Measurements from ENCODE around the gene HAVCR2. TPM values are rescaled to one million over a fixed set of nuclear protein-coding genes. Genes with fewer than 3 reads are reported as not detected.

The HAVCR2 gene
- total and polyA plus RNA-seq, 2 of the 13 experiments (the other 11 are each of a cell fraction or from before 2014, with no cell fraction given), result 0.07 to 0.16 TPM

DNA sequence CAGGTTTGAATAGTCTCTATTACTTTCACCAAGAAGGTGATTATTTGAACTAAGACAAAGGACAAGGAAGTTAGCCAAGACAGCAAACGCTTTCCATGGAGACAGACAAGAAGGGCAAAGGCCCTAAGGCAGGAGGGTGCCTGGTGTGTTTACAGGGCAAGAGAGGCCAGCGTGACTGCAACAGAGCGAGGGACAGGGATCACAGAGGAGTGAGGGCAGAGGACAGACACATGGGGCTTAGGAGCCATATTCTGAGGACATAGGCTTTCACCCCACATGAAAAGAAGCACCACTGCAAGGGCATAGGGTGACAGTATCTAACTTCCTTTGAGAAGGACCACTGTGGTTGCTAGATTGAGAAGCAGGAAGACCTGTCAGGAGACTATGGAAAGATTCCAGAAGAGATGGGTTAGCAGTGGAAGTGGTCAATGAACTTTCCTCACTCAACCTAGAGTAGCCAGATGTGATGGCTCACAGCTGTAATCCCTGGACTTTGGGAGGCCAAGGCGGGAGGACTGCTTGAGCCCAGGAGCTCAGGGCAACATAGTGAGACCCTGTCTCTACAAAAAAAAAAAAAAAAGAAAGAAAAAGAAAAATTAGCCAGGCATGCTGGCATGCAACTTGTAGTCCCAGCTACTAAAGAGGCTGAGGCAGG is 44.9 kb downstream of the HAVCR2 start:
- no peak overlapping the region for H3K4me3 ChIP-seq (replicated peaks in 1 of 3; ENCODE audit: insufficient read depth in 1 of 3, low read depth in 2 of 3, low read length in 3 of 3)
- POLR2A ChIA-PET, result no interaction called here
- H3K9ac ChIP-seq (ENCODE audit: insufficient read depth, low read depth, low read length), result no peak overlapping the region
- H3K27me3 ChIP-seq (ENCODE audit: control insufficient read depth in 1 of 2, insufficient read depth in 2 of 2, low read length in 2 of 2), result no peaks in the 10 kb centered on the region; a peak in 1 of 5 replicates
- peak overlapping the region; percentile 76 for H2AFZ ChIP-seq (ENCODE audit: low read length)
- peaks cover 73% of the 10 kb centered on the region for H3K4me1 ChIP-seq (ENCODE audit: insufficient read depth, low read length)
- FAIRE-seq (no peak), ATAC-seq (peak; percentile 70), DNase-seq (ENCODE audit: low spot score) (no peak)
- 17% methylated on average over 4 of the region's 4 CpGs for WGBS (ENCODE audit: low lambda C conversion rate)
- H3K36me3 ChIP-seq (replicated peaks in 1 of 2; ENCODE audit: control insufficient read depth in 1 of 2, insufficient read depth in 2 of 2, low read length in 2 of 2), result no peaks in the 10 kb centered on the region
- no peaks in the 10 kb centered on the region for H4K20me1 ChIP-seq (ENCODE audit: insufficient read depth, low read length)
- H3K9me3 ChIP-seq (ENCODE audit: low read length), result no peaks in the 10 kb centered on the region
- CTCF ChIA-PET (ENCODE audit: low intra/inter-chr PET ratio, low total read pairs), result no interaction called here
- no peaks in the 10 kb centered on the region for H3K79me2 ChIP-seq (ENCODE audit: insufficient read depth, low read length)
- peak overlapping the region; percentile 42 for H3K4me2 ChIP-seq (ENCODE audit: low read depth, low read length)
- peak overlapping the region; percentile 32 for H3K27ac ChIP-seq (ENCODE audit: extremely low read length, insufficient read depth, low read length)
- intact Hi-C loops (cut with micrococcal nuclease; ENCODE audit: unreplicated experiment), result no loop called here
- no TSS peak for BruUV-seq (replicated peaks)
- in situ Hi-C loops (cut with HindIII; ENCODE audit: extremely low pct_ligation_motif_present, low pct_unique_long_range_greater_than_20kb), result no loop called here
- TF ChIP-seq ZNF430 (CRISPR knock-in tag; IDR thresholded peaks at IDR 0.05) (peak; percentile 78), ZFP36L2 (CRISPR knock-in tag; IDR thresholded peaks at IDR 0.05) (no peak), NR1H2 (CRISPR knock-in tag; IDR thresholded peaks at IDR 0.05; ENCODE audit: borderline replicate concordance, low read depth) (no peak), GPN1 (CRISPR knock-in tag; IDR thresholded peaks at IDR 0.05; ENCODE audit: borderline replicate concordance) (no peak), SRSF1 (optimal IDR thresholded peaks at IDR 0.05; ENCODE audit: low read depth, low read length) (no peak), ZNF501 (CRISPR knock-in tag; IDR thresholded peaks at IDR 0.05) (peak; percentile 68), ZSCAN30 (CRISPR knock-in tag; IDR thresholded peaks at IDR 0.05) (no peak), ZNF558 (CRISPR knock-in tag; IDR thresholded peaks at IDR 0.05; ENCODE audit: borderline replicate concordance) (no peak), CCDC6 (CRISPR knock-in tag; IDR thresholded peaks at IDR 0.05) (no peak), GABPB1 (CRISPR knock-in tag; IDR thresholded peaks at IDR 0.05) (no peak), ZNF792 (CRISPR knock-in tag; IDR thresholded peaks at IDR 0.05) (no peak), SP4 (CRISPR knock-in tag; IDR thresholded peaks at IDR 0.05) (no peak), MIER3 (CRISPR knock-in tag; IDR thresholded peaks at IDR 0.05; ENCODE audit: borderline replicate concordance) (no peak), ZNF230 (CRISPR knock-in tag; IDR thresholded peaks at IDR 0.05) (no peak), NKX3-1 (CRISPR knock-in tag; IDR thresholded peaks at IDR 0.05) (no peak), ZNF343 (CRISPR knock-in tag; IDR thresholded peaks at IDR 0.05) (no peak)
- TF ChIP-seq, protein P1, sequence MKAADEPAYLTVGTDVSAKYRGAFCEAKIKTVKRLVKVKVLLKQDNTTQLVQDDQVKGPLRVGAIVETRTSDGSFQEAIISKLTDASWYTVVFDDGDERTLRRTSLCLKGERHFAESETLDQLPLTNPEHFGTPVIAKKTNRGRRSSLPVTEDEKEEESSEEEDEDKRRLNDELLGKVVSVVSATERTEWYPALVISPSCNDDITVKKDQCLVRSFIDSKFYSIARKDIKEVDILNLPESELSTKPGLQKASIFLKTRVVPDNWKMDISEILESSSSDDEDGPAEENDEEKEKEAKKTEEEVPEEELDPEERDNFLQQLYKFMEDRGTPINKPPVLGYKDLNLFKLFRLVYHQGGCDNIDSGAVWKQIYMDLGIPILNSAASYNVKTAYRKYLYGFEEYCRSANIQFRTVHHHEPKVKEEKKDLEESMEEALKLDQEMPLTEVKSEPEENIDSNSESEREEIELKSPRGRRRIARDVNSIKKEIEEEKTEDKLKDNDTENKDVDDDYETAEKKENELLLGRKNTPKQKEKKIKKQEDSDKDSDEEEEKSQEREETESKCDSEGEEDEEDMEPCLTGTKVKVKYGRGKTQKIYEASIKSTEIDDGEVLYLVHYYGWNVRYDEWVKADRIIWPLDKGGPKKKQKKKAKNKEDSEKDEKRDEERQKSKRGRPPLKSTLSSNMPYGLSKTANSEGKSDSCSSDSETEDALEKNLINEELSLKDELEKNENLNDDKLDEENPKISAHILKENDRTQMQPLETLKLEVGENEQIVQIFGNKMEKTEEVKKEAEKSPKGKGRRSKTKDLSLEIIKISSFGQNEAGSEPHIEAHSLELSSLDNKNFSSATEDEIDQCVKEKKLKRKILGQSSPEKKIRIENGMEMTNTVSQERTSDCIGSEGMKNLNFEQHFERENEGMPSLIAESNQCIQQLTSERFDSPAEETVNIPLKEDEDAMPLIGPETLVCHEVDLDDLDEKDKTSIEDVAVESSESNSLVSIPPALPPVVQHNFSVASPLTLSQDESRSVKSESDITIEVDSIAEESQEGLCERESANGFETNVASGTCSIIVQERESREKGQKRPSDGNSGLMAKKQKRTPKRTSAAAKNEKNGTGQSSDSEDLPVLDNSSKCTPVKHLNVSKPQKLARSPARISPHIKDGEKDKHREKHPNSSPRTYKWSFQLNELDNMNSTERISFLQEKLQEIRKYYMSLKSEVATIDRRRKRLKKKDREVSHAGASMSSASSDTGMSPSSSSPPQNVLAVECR (CRISPR knock-in tag; IDR thresholded peaks at IDR 0.05; ENCODE audit: borderline replicate concordance), result no peak
- TF ChIP-seq, protein P2, sequence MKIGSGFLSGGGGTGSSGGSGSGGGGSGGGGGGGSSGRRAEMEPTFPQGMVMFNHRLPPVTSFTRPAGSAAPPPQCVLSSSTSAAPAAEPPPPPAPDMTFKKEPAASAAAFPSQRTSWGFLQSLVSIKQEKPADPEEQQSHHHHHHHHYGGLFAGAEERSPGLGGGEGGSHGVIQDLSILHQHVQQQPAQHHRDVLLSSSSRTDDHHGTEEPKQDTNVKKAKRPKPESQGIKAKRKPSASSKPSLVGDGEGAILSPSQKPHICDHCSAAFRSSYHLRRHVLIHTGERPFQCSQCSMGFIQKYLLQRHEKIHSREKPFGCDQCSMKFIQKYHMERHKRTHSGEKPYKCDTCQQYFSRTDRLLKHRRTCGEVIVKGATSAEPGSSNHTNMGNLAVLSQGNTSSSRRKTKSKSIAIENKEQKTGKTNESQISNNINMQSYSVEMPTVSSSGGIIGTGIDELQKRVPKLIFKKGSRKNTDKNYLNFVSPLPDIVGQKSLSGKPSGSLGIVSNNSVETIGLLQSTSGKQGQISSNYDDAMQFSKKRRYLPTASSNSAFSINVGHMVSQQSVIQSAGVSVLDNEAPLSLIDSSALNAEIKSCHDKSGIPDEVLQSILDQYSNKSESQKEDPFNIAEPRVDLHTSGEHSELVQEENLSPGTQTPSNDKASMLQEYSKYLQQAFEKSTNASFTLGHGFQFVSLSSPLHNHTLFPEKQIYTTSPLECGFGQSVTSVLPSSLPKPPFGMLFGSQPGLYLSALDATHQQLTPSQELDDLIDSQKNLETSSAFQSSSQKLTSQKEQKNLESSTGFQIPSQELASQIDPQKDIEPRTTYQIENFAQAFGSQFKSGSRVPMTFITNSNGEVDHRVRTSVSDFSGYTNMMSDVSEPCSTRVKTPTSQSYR (CRISPR knock-in tag; IDR thresholded peaks at IDR 0.05; ENCODE audit: borderline replicate concordance), result no peak
- TF ChIP-seq, protein P3, sequence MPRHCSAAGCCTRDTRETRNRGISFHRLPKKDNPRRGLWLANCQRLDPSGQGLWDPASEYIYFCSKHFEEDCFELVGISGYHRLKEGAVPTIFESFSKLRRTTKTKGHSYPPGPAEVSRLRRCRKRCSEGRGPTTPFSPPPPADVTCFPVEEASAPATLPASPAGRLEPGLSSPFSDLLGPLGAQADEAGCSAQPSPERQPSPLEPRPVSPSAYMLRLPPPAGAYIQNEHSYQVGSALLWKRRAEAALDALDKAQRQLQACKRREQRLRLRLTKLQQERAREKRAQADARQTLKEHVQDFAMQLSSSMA (CRISPR knock-in tag; IDR thresholded peaks at IDR 0.05), result 0 out of 2 replicates have a peak, but pooled peaks have one; percentile 51

Measured in HepG2 (cell line).